A549 (cell line): Measurements from ENCODE around the gene TEX261. TPM values are rescaled to one million over a fixed set of nuclear protein-coding genes. Genes with fewer than 3 reads are reported as not detected.

Source experiments
- ATAC-seq, 2 experiments: fragments of 200-7000 bp in 1 of 2; fragments of >200 bp in 1 of 2; cut with Nextera tagmentation in 1 of 2; cut with Tn5 transposase in 1 of 2; 3 replicates each; pipeline versions ENCODE4 v1.8.0 to v1.9.1; 2018 to 2020; ENCODE audit warnings: mild to moderate bottlenecking in 1 of 2, moderate library complexity in 1 of 2
- CTCF ChIA-PET: fragments of 300-600 bp; sonication (Branson Sonifier 250); formaldehyde crosslinking; extraction: SDS; loops from one replicate; lab custom pipeline; 2021; ENCODE audit warnings: antibody characterized with exemption, inconsistent platforms; lab: Yijun Ruan, JAX
- POLR2A ChIA-PET: fragments of 350-600 bp; formaldehyde crosslinking; extraction: SDS; loops from one replicate; lab custom pipeline; 2021; ENCODE audit warnings: antibody characterized with exemption, inconsistent platforms; lab: Yijun Ruan, JAX
- DNase-seq, 2 experiments: peaks; one replicate each; pipeline versions ENCODE4 v3.0.0 to v3.0.0-alpha.2; 2011 to 2016; ENCODE audit warnings: low read depth in 1 of 2, low spot score in 1 of 2
- FAIRE-seq: peaks from 2 replicates; lab custom pipeline; 2011; peaks lifted over from hg19 to GRCh38; lab: Jason Lieb, UNC
- H3K27ac ChIP-seq, 2 experiments: fragments of >200 bp; sonication (Bioruptor Twin); formaldehyde crosslinking; 3 replicates each; pipeline ENCODE4 v1.5.1; 2016 to 2017
- H3K4me1 ChIP-seq: fragments of >200 bp; sonication (Bioruptor Twin); formaldehyde crosslinking; 3 replicates; pipeline ENCODE4 v1.6.1; 2016
- H3K4me2 ChIP-seq: fragments of >200 bp; sonication (Bioruptor Twin); formaldehyde crosslinking; 3 replicates; pipeline ENCODE4 v1.6.1; 2016
- H3K4me3 ChIP-seq: fragments of >200 bp; sonication (Bioruptor Twin); formaldehyde crosslinking; 3 replicates; pipeline ENCODE4 v1.5.1; 2016
- H3K9me3 ChIP-seq: fragments of >200 bp; sonication (Bioruptor Twin); formaldehyde crosslinking; 3 replicates; pipeline ENCODE4 v1.6.1; 2016
- CBX2 ChIP-seq: fragments of 200-600 bp; sonication (generic); IDR thresholded peaks from 2 replicates; pipeline ENCODE4 v1.6.1; 2016; ENCODE audit warnings: low read depth, mild to moderate bottlenecking, borderline replicate concordance
- CEBPB ChIP-seq, 2 experiments: fragments of >200 bp in 1 of 2; sonication (Bioruptor Twin) in 1 of 2; formaldehyde crosslinking in 1 of 2; IDR thresholded peaks; 2 replicates each; pipeline ENCODE4 v1.6.1; 2012 to 2016
- CHD2 ChIP-seq: fragments of 150-350 bp; IDR thresholded peaks from 2 replicates; pipeline ENCODE4 v1.6.1; 2014; ENCODE audit warnings: low read length; ENCODE audit not compliant: partially characterized antibody
- CHD4 ChIP-seq: fragments of 200-600 bp; sonication (generic); IDR thresholded peaks from 2 replicates; pipeline ENCODE4 v1.6.1; 2016; ENCODE audit warnings: antibody characterized with exemption, mild to moderate bottlenecking, borderline replicate concordance
- EHMT2 ChIP-seq: fragments of 200-600 bp; sonication (generic); IDR thresholded peaks from 2 replicates; pipeline ENCODE4 v1.6.1; 2016; ENCODE audit warnings: antibody characterized with exemption, low read depth, mild to moderate bottlenecking, moderate library complexity
- FOSL2 ChIP-seq, 2 experiments: fragments of 450-650 bp in 1 of 2; fragments of >200 bp in 1 of 2; sonication (Bioruptor Twin) in 1 of 2; formaldehyde crosslinking; IDR thresholded peaks; 2 replicates each; pipeline versions ENCODE4 v1.5.0 to v1.6.1; 2016 to 2020; ENCODE audit warnings: mild to moderate bottlenecking in 1 of 2, moderate library complexity in 1 of 2
- FOXS1 ChIP-seq: fragments of 250-450 bp; sonication (Bioruptor Pico); IDR thresholded peaks from 2 replicates; pipeline ENCODE4 v1.5.0; 2020; ENCODE audit warnings: mild to moderate bottlenecking, moderate library complexity
- HDAC2 ChIP-seq: fragments of 200-600 bp; sonication (generic); IDR thresholded peaks from 2 replicates; pipeline ENCODE4 v1.6.1; 2016
- HEYL ChIP-seq: fragments of 250-450 bp; sonication (Bioruptor Pico); IDR thresholded peaks from 2 replicates; pipeline ENCODE4 v1.8.0; 2021; ENCODE audit warnings: mild to moderate bottlenecking, moderate library complexity
- HOXB13 ChIP-seq: fragments of 250-450 bp; sonication (Bioruptor Pico); IDR thresholded peaks from 2 replicates; pipeline ENCODE4 v1.5.0; 2020; ENCODE audit warnings: low read depth, mild to moderate bottlenecking, moderate library complexity
- JUNB ChIP-seq: fragments of >200 bp; sonication (Bioruptor Twin); formaldehyde crosslinking; IDR thresholded peaks from 2 replicates; pipeline ENCODE4 v1.6.1; 2016
- KDM5A ChIP-seq: fragments of 200-600 bp; sonication (generic); IDR thresholded peaks from 2 replicates; pipeline ENCODE4 v1.6.1; 2016; ENCODE audit warnings: antibody characterized with exemption, mild to moderate bottlenecking
- NPAS2 ChIP-seq: fragments of 250-450 bp; sonication (Bioruptor Pico); IDR thresholded peaks from 2 replicates; pipeline ENCODE4 v1.8.0; 2022; ENCODE audit warnings: mild to moderate bottlenecking, moderate library complexity, borderline replicate concordance
- NR3C1 ChIP-seq: fragments of >200 bp; sonication (Bioruptor Twin); formaldehyde crosslinking; IDR thresholded peaks from 3 replicates; pipeline ENCODE4 v1.6.1; 2017
- POLR2AphosphoS2 ChIP-seq: conservative IDR thresholded peaks from 2 replicates; pipeline ENCODE4 v1.6.1; 2012; ENCODE audit warnings: low read length, improper control_type of control experiment, inconsistent platforms
- RAD21 ChIP-seq, 2 experiments: fragments of >200 bp in 1 of 2; sonication (Bioruptor Twin) in 1 of 2; formaldehyde crosslinking in 1 of 2; IDR thresholded peaks in 1 of 2; conservative IDR thresholded peaks in 1 of 2; 2 replicates in 1 of 2; 3 replicates in 1 of 2; pipeline ENCODE4 v1.6.1; 2012 to 2018; ENCODE audit warnings: inconsistent platforms in 1 of 2
- RFX5 ChIP-seq: fragments of 450-650 bp; IDR thresholded peaks from 2 replicates; pipeline ENCODE4 v1.7.1; 2014; ENCODE audit warnings: antibody characterized with exemption, mild to moderate bottlenecking, moderate library complexity
- TFCP2L1 ChIP-seq: fragments of 250-450 bp; sonication (Bioruptor Pico); IDR thresholded peaks from 2 replicates; pipeline ENCODE4 v1.5.0; 2021; ENCODE audit warnings: mild to moderate bottlenecking
- TP53 ChIP-seq: fragments of 250-450 bp; sonication (Bioruptor Pico); IDR thresholded peaks from 2 replicates; pipeline ENCODE4 v1.5.0; 2021; ENCODE audit warnings: mild to moderate bottlenecking, moderate library complexity
- ZFP36 ChIP-seq: fragments of 450-650 bp; IDR thresholded peaks from 2 replicates; pipeline ENCODE4 v1.6.1; 2014; ENCODE audit warnings: borderline replicate concordance; ENCODE audit not compliant: partially characterized antibody
- ZNF302 ChIP-seq: fragments of 250-450 bp; sonication (Bioruptor Pico); IDR thresholded peaks from 2 replicates; pipeline ENCODE4 v1.9.0; 2021; ENCODE audit warnings: inconsistent platforms, mild to moderate bottlenecking, moderate library complexity
- ZSCAN20 ChIP-seq: fragments of 250-450 bp; sonication (Bioruptor Pico); IDR thresholded peaks from 2 replicates; pipeline ENCODE4 v1.8.0; 2022; ENCODE audit warnings: mild to moderate bottlenecking, moderate library complexity
- WGBS: methylation state at CpG from one replicate; pipeline ENCODE4 v1.1.6; 2017; ENCODE audit errors: missing lambda C conversion rate; 5-methylcytosine and 5-hydroxymethylcytosine counted together
- polyA plus RNA-seq, 4 experiments: library from polyadenylated mRNA; depleted of rRNA in 3 of 4; stranded (reverse); fragments of >200 nt; fragmentation: RNase III in 1 of 4; extraction: RNeasy Plus Mini Kit Qiagen cat#74134 plus additional on column Dnase treatment in 1 of 4; gene quantifications; 2 replicates in 3 of 4; 3 replicates in 1 of 4; pipeline ENCODE4 v1.2.3, GENCODE V29; 2011 to 2017
- TF ChIP-seq, protein P1 (sequence below): fragments of 250-450 bp; sonication (Bioruptor Pico); IDR thresholded peaks from 2 replicates; pipeline ENCODE4 v1.5.0; 2020; ENCODE audit warnings: low read depth, mild to moderate bottlenecking, moderate library complexity
- TF ChIP-seq, protein P2 (sequence below): fragments of 200-600 bp; sonication (generic); IDR thresholded peaks from 2 replicates; pipeline ENCODE4 v1.6.1; 2016; ENCODE audit warnings: antibody characterized with exemption, mild to moderate bottlenecking, moderate library complexity
- TF ChIP-seq, protein P3 (sequence below): fragments of 150-350 bp; IDR thresholded peaks from 2 replicates; pipeline ENCODE4 v1.6.1; 2014; ENCODE audit warnings: low read depth, mild to moderate bottlenecking, low read length
- TF ChIP-seq, protein P4 (sequence below): fragments of >200 bp; sonication (Bioruptor Twin); formaldehyde crosslinking; IDR thresholded peaks from 2 replicates; pipeline ENCODE4 v1.6.1; 2016

TEX261 gene
- polyA plus RNA-seq, 2 of the 4 experiments (the other 2 are of a cell fraction) = 71.3 to 87.1 TPM

DNA sequence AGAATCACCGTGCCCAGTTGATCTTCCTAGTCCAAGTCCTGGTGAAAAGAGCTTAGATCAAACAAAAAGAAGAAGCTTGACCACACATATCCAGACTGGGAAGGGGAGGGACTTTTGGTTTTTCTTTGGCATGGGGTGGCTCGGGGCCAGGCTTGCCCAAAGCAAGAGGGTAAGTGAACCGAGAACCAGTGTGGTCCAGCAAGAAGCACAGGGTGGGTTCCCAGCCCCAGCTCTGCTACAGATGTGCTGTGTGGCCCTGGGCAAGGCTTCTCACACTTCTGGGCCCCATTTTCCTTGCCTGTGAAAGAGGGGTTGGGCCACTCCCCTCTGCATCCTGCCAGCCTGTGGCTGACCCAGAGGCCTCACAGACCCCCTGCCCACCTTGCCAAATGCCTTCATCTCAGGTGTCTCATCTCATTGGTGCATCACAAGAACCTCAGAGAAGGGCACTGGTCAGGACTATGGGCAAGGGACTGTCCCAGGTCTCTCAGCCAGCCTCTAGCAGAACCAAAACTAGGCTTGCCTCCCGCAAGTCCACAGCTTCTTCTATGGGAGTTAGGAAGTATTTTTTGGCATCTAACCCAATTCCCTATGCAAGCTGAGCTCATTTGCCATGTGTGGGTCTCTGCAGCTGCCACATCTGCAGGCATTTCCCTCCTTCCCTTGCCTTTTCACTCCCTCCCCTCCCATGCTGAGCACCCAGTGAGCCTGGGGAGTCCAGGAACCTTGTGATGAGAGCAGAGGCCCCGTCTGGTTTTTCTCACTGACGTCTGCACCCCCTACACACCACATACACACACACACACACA lies 52.1 kb downstream of the TEX261 start:
- ATAC-seq (no peak), DNase-seq (no peak), FAIRE-seq (no peak)
- Histone ChIP-seq H3K4me3 (no peak overlapping the region), H3K4me1 (peaks cover 7% of the 10 kb centered on the region; the same call in 2 of the 3 replicates), H3K4me2 (no peak overlapping the region), H3K27ac (no peak overlapping the region), H3K9me3 (no peaks in the 10 kb centered on the region)
- WGBS = 69% methylated on average over 6 of the region's 6 CpGs
- no peak for TF ChIP-seq JUNB
- TF ChIP-seq, protein P1, sequence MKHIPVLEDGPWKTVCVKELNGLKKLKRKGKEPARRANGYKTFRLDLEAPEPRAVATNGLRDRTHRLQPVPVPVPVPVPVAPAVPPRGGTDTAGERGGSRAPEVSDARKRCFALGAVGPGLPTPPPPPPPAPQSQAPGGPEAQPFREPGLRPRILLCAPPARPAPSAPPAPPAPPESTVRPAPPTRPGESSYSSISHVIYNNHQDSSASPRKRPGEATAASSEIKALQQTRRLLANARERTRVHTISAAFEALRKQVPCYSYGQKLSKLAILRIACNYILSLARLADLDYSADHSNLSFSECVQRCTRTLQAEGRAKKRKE = no peak
- TF ChIP-seq RFX5 = no peak
- no peak for TF ChIP-seq FOSL2 (IDR thresholded peaks at IDR 0.05)
- no peak for TF ChIP-seq FOSL2 (CRISPR knock-in tag; IDR thresholded peaks at IDR 0.05)
- no peak for TF ChIP-seq NPAS2 (CRISPR knock-in tag)
- TF ChIP-seq ZNF302 (CRISPR knock-in tag) = no peak
- TF ChIP-seq, protein P2, sequence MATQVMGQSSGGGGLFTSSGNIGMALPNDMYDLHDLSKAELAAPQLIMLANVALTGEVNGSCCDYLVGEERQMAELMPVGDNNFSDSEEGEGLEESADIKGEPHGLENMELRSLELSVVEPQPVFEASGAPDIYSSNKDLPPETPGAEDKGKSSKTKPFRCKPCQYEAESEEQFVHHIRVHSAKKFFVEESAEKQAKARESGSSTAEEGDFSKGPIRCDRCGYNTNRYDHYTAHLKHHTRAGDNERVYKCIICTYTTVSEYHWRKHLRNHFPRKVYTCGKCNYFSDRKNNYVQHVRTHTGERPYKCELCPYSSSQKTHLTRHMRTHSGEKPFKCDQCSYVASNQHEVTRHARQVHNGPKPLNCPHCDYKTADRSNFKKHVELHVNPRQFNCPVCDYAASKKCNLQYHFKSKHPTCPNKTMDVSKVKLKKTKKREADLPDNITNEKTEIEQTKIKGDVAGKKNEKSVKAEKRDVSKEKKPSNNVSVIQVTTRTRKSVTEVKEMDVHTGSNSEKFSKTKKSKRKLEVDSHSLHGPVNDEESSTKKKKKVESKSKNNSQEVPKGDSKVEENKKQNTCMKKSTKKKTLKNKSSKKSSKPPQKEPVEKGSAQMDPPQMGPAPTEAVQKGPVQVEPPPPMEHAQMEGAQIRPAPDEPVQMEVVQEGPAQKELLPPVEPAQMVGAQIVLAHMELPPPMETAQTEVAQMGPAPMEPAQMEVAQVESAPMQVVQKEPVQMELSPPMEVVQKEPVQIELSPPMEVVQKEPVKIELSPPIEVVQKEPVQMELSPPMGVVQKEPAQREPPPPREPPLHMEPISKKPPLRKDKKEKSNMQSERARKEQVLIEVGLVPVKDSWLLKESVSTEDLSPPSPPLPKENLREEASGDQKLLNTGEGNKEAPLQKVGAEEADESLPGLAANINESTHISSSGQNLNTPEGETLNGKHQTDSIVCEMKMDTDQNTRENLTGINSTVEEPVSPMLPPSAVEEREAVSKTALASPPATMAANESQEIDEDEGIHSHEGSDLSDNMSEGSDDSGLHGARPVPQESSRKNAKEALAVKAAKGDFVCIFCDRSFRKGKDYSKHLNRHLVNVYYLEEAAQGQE = no peak
- no peak for TF ChIP-seq HDAC2
- no peak for TF ChIP-seq NR3C1
- TF ChIP-seq TFCP2L1 (CRISPR knock-in tag) = no peak
- no peak for TF ChIP-seq CHD2
- TF ChIP-seq RAD21 (conservative IDR thresholded peaks at IDR 0.05 in 1 of 2, IDR thresholded peaks at IDR 0.05 in 1 of 2) = no peak
- TF ChIP-seq EHMT2 = no peak
- TF ChIP-seq POLR2AphosphoS2 = no peak
- TF ChIP-seq ZSCAN20 (CRISPR knock-in tag) = no peak
- TF ChIP-seq, protein P3, sequence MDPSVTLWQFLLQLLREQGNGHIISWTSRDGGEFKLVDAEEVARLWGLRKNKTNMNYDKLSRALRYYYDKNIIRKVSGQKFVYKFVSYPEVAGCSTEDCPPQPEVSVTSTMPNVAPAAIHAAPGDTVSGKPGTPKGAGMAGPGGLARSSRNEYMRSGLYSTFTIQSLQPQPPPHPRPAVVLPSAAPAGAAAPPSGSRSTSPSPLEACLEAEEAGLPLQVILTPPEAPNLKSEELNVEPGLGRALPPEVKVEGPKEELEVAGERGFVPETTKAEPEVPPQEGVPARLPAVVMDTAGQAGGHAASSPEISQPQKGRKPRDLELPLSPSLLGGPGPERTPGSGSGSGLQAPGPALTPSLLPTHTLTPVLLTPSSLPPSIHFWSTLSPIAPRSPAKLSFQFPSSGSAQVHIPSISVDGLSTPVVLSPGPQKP = no peak
- no peak for TF ChIP-seq TP53 (CRISPR knock-in tag)
- no peak for TF ChIP-seq FOXS1 (CRISPR knock-in tag)
- TF ChIP-seq HOXB13 (CRISPR knock-in tag) = no peak
- no peak for TF ChIP-seq CHD4
- POLR2A ChIA-PET = no interaction called here
- CTCF ChIA-PET = interaction anchor here (1.6 to 18.9 kb wide), 6 partner anchors 18 to 153 kb away, joined by 5 to 512 read pairs (median 94); partner anchors contain the start of gene ATP6V1B1

DNA sequence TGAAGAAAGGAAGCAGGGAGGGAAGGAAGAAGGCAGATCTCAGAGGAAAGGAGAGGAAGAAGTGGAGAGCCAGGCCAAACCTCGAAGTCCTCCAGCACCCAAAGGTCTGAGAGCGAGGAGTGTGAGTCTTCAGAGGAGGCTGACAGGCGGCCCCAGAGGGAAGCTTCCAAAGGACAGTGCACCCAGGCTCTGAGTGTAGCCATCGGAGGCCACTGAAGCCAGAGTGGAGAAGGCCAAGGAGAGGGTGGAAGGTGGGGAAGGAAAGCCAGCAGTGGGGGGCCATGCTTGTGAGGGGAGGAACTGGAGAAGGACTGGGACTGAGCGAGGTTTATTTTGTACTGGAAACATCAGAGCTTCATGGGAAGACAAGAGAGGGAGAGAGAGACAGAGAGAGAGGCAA lies 53.0 kb downstream of the TEX261 start:
- ChIA-PET POLR2A (no interaction called here), CTCF (interaction anchor here (0.8 to 18.9 kb wide), 8 partner anchors 10 to 152 kb away, joined by 3 to 512 read pairs (median 10); partner anchors contain the start of gene ATP6V1B1)
- H3K27ac ChIP-seq = no peak overlapping the region
- FAIRE-seq (no peak), ATAC-seq (no peak), DNase-seq (no peak)
- H3K4me1 ChIP-seq = peaks cover 5% of the 10 kb centered on the region; the same call in 1 of the 3 replicates
- no peak overlapping the region for H3K4me3 ChIP-seq
- H3K4me2 ChIP-seq = no peak overlapping the region
- no peaks in the 10 kb centered on the region for H3K9me3 ChIP-seq
- 58% methylated on average over 5 of the region's 5 CpGs for WGBS
- no peak for TF ChIP-seq TP53 (CRISPR knock-in tag)
- TF ChIP-seq ZFP36 = no peak
- TF ChIP-seq HEYL = no peak
- TF ChIP-seq FOXS1 (CRISPR knock-in tag) = no peak
- no peak for TF ChIP-seq CBX2
- no peak for TF ChIP-seq KDM5A
- TF ChIP-seq, protein P4, sequence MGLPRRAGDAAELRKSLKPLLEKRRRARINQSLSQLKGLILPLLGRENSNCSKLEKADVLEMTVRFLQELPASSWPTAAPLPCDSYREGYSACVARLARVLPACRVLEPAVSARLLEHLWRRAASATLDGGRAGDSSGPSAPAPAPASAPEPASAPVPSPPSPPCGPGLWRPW = no peak
- no peak for TF ChIP-seq CEBPB (IDR thresholded peaks at IDR 0.05)
- no peak for TF ChIP-seq JUNB
